ENCODE results near the gene SLC22A13. TPM values are rescaled to one million over a fixed set of nuclear protein-coding genes. Genes with fewer than 3 reads are reported as not detected.

The SLC22A13 gene
- total RNA-seq, result under 1 TPM in 3 of 4 donors, not detected in 1; 0.32 to 0.68 (median 0.60) TPM

- H3K4me1 ChIP-seq, result no peaks in the 10 kb centered on the region
- no peaks in the 10 kb centered on the region for H3K9me3 ChIP-seq
- WGBS, 2 donors (ENCODE audit: low coverage in 1 of 2), result 98 to 100% methylated on average over 2 to 9 of the region's 9 CpGs
- H3K27me3 ChIP-seq, result no peaks in the 10 kb centered on the region
- in situ Hi-C loops (cut with MboI; ENCODE audit: low pct_ligation_motif_present in 1 of 4, low pct_unique_long_range_greater_than_20kb in 1 of 4, low sequenced_read_pairs in 3 of 4) (no loop called here), intact Hi-C loops (cut with DNase I; ENCODE audit: low total_unique reads) (no loop called here)
- H3K4me3 ChIP-seq, result no peak within 1 kb of the TSS
- H3K27ac ChIP-seq, result no peak within 1 kb of the TSS
- H3K36me3 ChIP-seq, result no peaks in the 10 kb centered on the region
- no peak for DNase-seq
- TF ChIP-seq POLR2A (IDR thresholded peaks at IDR 0.05) (no peak), POLR2AphosphoS5 (IDR thresholded peaks at IDR 0.05) (no peak), EP300 (IDR thresholded peaks at IDR 0.05; ENCODE audit: low read depth) (no peak)
- TF ChIP-seq, protein P1, sequence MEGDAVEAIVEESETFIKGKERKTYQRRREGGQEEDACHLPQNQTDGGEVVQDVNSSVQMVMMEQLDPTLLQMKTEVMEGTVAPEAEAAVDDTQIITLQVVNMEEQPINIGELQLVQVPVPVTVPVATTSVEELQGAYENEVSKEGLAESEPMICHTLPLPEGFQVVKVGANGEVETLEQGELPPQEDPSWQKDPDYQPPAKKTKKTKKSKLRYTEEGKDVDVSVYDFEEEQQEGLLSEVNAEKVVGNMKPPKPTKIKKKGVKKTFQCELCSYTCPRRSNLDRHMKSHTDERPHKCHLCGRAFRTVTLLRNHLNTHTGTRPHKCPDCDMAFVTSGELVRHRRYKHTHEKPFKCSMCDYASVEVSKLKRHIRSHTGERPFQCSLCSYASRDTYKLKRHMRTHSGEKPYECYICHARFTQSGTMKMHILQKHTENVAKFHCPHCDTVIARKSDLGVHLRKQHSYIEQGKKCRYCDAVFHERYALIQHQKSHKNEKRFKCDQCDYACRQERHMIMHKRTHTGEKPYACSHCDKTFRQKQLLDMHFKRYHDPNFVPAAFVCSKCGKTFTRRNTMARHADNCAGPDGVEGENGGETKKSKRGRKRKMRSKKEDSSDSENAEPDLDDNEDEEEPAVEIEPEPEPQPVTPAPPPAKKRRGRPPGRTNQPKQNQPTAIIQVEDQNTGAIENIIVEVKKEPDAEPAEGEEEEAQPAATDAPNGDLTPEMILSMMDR (IDR thresholded peaks at IDR 0.05), result no peak
Measured at GRCh38 chr3:38265604-38266307, at the start of gene SLC22A13. TSS of gene SLC22A13 (plus strand) at chr3:38265812. CDS start at chr3:38265861, 49 bp downstream.

DNA sequence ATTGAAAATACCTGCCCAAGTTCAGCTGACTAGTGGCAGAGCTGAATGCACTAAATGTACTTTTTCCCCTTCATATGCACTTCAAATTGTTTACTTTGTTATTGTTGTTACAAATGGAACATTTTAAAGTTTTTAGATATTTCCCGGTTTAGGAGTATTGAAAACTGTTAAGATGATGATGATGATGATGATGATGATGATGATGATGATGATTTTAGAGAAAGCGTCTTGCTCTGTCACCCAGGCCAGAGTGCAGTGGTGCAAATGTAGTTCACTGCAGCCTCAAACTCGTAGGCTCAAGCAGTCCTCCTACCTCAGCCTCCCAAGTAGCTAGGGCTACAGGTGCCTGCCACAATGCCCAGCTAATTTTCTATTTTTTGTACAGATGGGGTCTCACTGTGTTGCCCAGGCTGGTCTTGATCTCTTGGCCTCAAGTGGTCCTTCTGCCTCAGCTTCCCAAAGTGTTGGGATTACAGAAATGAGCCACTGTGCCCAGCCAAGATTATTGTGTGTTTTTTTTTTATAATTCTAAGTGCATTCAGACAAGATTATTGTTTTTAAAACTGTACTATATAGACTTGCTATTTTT is 45.9 kb upstream of the SLC22A13 start:
- Histone ChIP-seq H3K36me3 (peaks cover 0 to 17% (median 6%) of the 10 kb centered on the region in 4 donors), H3K4me1 (no peaks in the 10 kb centered on the region), H3K27ac (no peak overlapping the region), H3K4me3 (no peak overlapping the region), H3K27me3 (no peaks in the 10 kb centered on the region), H3K9me3 (no peaks in the 10 kb centered on the region)
- DNase-seq, result no peak
- intact Hi-C loops (cut with DNase I; ENCODE audit: low total_unique reads), result no loop called here
- TF ChIP-seq POLR2A (IDR thresholded peaks at IDR 0.05) (no peak), POLR2AphosphoS5 (IDR thresholded peaks at IDR 0.05) (no peak), EP300 (IDR thresholded peaks at IDR 0.05; ENCODE audit: low read depth) (no peak)
- TF ChIP-seq, protein P1 (IDR thresholded peaks at IDR 0.05), result no peak
- in situ Hi-C loops (cut with MboI; ENCODE audit: low pct_ligation_motif_present in 1 of 4, low pct_unique_long_range_greater_than_20kb in 1 of 4, low sequenced_read_pairs in 3 of 4), result no loop called here
- WGBS, 2 donors (ENCODE audit: low coverage in 1 of 2), result 95 to 100% methylated on average over 2 to 3 of the region's 3 CpGs

GRCh38 chr3:38221005-38221404 is 44.6 kb upstream of the SLC22A13 start:
- peaks cover 0 to 30% (median 8%) of the 10 kb centered on the region in 4 donors for H3K36me3 ChIP-seq
- no peaks in the 10 kb centered on the region for H3K27me3 ChIP-seq
- DNase-seq, result no peak
- WGBS, 2 donors (ENCODE audit: low coverage in 1 of 2), result 98 to 100% methylated on average over 1 of the region's 1 CpG
- no peak overlapping the region for H3K27ac ChIP-seq
- no peak overlapping the region for H3K4me3 ChIP-seq
- in situ Hi-C loops (cut with MboI; ENCODE audit: low pct_ligation_motif_present in 1 of 4, low pct_unique_long_range_greater_than_20kb in 1 of 4, low sequenced_read_pairs in 3 of 4) (no loop called here), intact Hi-C loops (cut with DNase I; ENCODE audit: low total_unique reads) (no loop called here)
- TF ChIP-seq POLR2AphosphoS5 (IDR thresholded peaks at IDR 0.05) (no peak), EP300 (IDR thresholded peaks at IDR 0.05; ENCODE audit: low read depth) (no peak), POLR2A (IDR thresholded peaks at IDR 0.05) (no peak)
- TF ChIP-seq, protein P1 (IDR thresholded peaks at IDR 0.05), result no peak
- H3K4me1 ChIP-seq, result no peaks in the 10 kb centered on the region
- no peaks in the 10 kb centered on the region for H3K9me3 ChIP-seq

DNA sequence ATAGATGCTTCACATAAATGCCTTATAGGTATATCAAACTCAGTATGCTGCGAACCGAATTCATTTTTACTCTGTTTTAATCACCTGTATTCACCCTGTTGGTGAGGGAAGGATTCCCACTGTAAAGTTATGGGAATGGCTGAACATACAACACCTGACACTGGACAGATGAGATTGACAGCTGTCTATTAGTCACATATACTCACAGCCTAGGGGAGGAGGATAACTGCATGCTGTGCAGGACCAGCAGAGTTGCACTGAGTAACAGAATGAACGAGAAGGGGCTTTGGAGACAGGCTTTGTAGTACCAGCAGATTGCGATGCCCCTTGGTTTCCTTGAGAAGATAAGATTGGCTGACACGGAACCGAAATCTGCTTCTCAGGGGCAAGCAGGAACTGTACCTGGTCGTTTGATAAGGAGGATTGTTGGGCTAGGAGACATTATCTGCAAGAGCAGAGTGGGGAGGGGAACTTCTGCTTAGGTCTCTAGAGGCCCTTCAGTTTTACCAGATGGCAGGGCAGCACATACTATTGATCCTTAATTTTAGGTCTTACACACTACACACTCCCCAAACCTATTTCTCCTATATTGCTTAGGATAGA is 43.5 kb upstream of the SLC22A13 start:
- DNase-seq, result no peak
- intact Hi-C loops (cut with DNase I; ENCODE audit: low total_unique reads), result no loop called here
- in situ Hi-C loops (cut with MboI; ENCODE audit: low pct_ligation_motif_present in 1 of 4, low pct_unique_long_range_greater_than_20kb in 1 of 4, low sequenced_read_pairs in 3 of 4), result no loop called here
- no peak overlapping the region for H3K4me3 ChIP-seq
- peaks cover 0 to 41% (median 14%) of the 10 kb centered on the region in 4 donors for H3K36me3 ChIP-seq
- H3K27ac ChIP-seq, result no peak overlapping the region
- H3K27me3 ChIP-seq, result no peaks in the 10 kb centered on the region
- no peaks in the 10 kb centered on the region for H3K4me1 ChIP-seq
- TF ChIP-seq EP300 (IDR thresholded peaks at IDR 0.05; ENCODE audit: low read depth) (no peak), POLR2AphosphoS5 (IDR thresholded peaks at IDR 0.05) (no peak), POLR2A (IDR thresholded peaks at IDR 0.05) (no peak)
- TF ChIP-seq, protein P1 (IDR thresholded peaks at IDR 0.05), result no peak
- no peaks in the 10 kb centered on the region for H3K9me3 ChIP-seq
- 82 to 100% methylated on average over 5 to 7 of the region's 7 CpGs for WGBS, 2 donors (ENCODE audit: low coverage in 1 of 2)

Data from transverse colon (tissue), 4 donors.